Caco-2 (cell line): ENCODE results near the gene LIPC. TPM values are rescaled to one million over a fixed set of nuclear protein-coding genes. Genes with fewer than 3 reads are reported as not detected.

Experiments
- BruUV-seq: library from RNA; stranded (reverse); fragments of 400-500 nt; replicated peaks from 2 replicates; lab custom pipeline; 2021; lab: Mats Ljungman, UMichigan
- CTCF ChIA-PET: fragments of 300-600 bp; sonication (Branson Sonifier 250); formaldehyde crosslinking; loops from one replicate; lab custom pipeline; 2022; ENCODE audit warnings: antibody characterized with exemption; lab: Charles Lee
- POLR2A ChIA-PET: fragments of 300-600 bp; sonication (Branson Sonifier 250); formaldehyde crosslinking; loops from one replicate; lab custom pipeline; 2022; ENCODE audit warnings: antibody characterized with exemption; lab: Charles Lee
- DNase-seq, 2 experiments: peaks; one replicate each; pipeline versions ENCODE4 v3.0.0 to v3.0.0-alpha.2; 2020 to 2022
- H3K27me3 ChIP-seq: replicated peaks from 2 replicates; pipeline ENCODE4 v1.6.0; 2011; ENCODE audit warnings: low read length; ENCODE audit not compliant: control insufficient read depth, insufficient read depth
- H3K36me3 ChIP-seq: 2 replicates; pipeline ENCODE4 v1.5.1; 2011; ENCODE audit warnings: low read length; ENCODE audit not compliant: control insufficient read depth, insufficient read depth
- H3K4me1 ChIP-seq: fragments of 250-450 bp; sonication (Bioruptor Pico); 2 replicates; pipeline ENCODE4 v1.5.1; 2020; ENCODE audit warnings: mild to moderate bottlenecking
- H3K4me3 ChIP-seq: 2 replicates; pipeline ENCODE4 v1.5.1; 2011; ENCODE audit warnings: low read depth, mild to moderate bottlenecking, control low read depth, low read length
- H3K9me3 ChIP-seq: fragments of 250-450 bp; sonication (Bioruptor Pico); 2 replicates; pipeline ENCODE4 v1.5.1; 2020; ENCODE audit warnings: mild to moderate bottlenecking, moderate library complexity
- H3K27ac Mint-ChIP-seq: one replicate; pipeline ENCODE4 v1.8.0; 2022; ENCODE audit warnings: mixed read lengths; ENCODE audit not compliant: unreplicated experiment
- H3K27me3 Mint-ChIP-seq: one replicate; pipeline ENCODE4 v1.8.0; 2022; ENCODE audit warnings: mixed read lengths; ENCODE audit not compliant: insufficient read depth, unreplicated experiment
- H3K36me3 Mint-ChIP-seq: one replicate; pipeline ENCODE4 v1.8.0; 2022; ENCODE audit warnings: mild to moderate bottlenecking, mixed read lengths; ENCODE audit not compliant: insufficient read depth, unreplicated experiment
- H3K4me1 Mint-ChIP-seq: one replicate; pipeline ENCODE4 v1.8.0; 2022; ENCODE audit warnings: low read depth, mixed read lengths; ENCODE audit not compliant: unreplicated experiment
- H3K4me3 Mint-ChIP-seq: one replicate; pipeline ENCODE4 v1.8.0; 2022; ENCODE audit warnings: mild to moderate bottlenecking, moderate library complexity, mixed read lengths; ENCODE audit not compliant: unreplicated experiment
- H3K9me3 Mint-ChIP-seq: one replicate; pipeline ENCODE4 v1.8.0; 2022; ENCODE audit warnings: mixed read lengths; ENCODE audit not compliant: unreplicated experiment
- intact Hi-C: fragments of 100-400 bp; cut with micrococcal nuclease; formaldehyde crosslinking; loops from one replicate; pipeline ENCODE4 v1.10.0; 2022; ENCODE audit not compliant: unreplicated experiment
- total RNA-seq: library from RNA; stranded (reverse); gene quantifications from 2 replicates; pipeline ENCODE4 v1.2.3, GENCODE V29; 2022
- TF ChIP-seq, protein P1 (sequence below), 2 experiments: fragments of 200-600 bp in 1 of 2; IDR thresholded peaks; 1 replicate in 1 of 2; 2 replicates in 1 of 2; pipeline versions ENCODE4 v1.5.1 to v1.8.0; 2011 to 2022; ENCODE audit warnings: antibody characterized with exemption in 1 of 2, control low read depth in 1 of 2, inconsistent platforms in 1 of 2, low read depth in 1 of 2, low read length in 1 of 2, mild to moderate bottlenecking in 1 of 2, moderate library complexity in 1 of 2; ENCODE audit not compliant: insufficient read depth in 1 of 2, severe bottlenecking in 1 of 2, unreplicated experiment in 1 of 2

Gene LIPC
- total RNA-seq, 1 experiment from 2014 or later: 17.6 TPM

DNA sequence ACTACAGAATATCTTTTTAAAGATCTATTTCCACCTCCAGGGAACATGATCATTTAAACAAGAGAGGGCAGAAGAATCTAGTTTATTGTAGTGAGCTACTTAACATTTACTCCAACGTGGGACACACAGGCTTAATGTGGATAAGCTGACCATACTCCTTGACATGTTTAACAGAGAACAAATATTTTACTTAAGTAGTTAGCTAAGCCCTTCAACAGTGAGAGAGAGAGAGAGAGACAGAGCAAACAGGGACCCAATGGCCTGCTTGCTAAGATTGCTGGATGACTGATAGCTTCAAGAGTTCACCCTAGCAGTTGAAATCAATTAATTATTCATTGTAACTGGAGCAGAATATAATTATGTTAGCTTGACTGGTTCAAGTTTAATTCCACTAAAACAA is 159.1 kb downstream of the LIPC start:
- Mint-ChIP-seq H3K9me3 (no peaks in the 10 kb centered on the region), H3K27ac (peak overlapping the region; percentile 85), H3K4me1 (peaks cover 30% of the 10 kb centered on the region), H3K36me3 (peaks cover 7% of the 10 kb centered on the region), H3K4me3 (peak overlapping the region; percentile 51), H3K27me3 (no peaks in the 10 kb centered on the region)
- POLR2A ChIA-PET: interaction anchor here (0.5 to 0.7 kb wide), 3 partner anchors 159 to 203 kb away, joined by 3 to 4 read pairs (median 3); partner anchors contain the start of gene MINDY2
- no TSS peak for BruUV-seq
- H3K9me3 ChIP-seq: no peaks in the 10 kb centered on the region
- H3K36me3 ChIP-seq: no peaks in the 10 kb centered on the region
- DNase-seq: no peak
- intact Hi-C loops: loop anchor here (1.0 to 2.0 kb wide), 2 partner anchors 13 to 56 kb away; no protein-coding TSS in a partner anchor
- TF ChIP-seq, protein P1, sequence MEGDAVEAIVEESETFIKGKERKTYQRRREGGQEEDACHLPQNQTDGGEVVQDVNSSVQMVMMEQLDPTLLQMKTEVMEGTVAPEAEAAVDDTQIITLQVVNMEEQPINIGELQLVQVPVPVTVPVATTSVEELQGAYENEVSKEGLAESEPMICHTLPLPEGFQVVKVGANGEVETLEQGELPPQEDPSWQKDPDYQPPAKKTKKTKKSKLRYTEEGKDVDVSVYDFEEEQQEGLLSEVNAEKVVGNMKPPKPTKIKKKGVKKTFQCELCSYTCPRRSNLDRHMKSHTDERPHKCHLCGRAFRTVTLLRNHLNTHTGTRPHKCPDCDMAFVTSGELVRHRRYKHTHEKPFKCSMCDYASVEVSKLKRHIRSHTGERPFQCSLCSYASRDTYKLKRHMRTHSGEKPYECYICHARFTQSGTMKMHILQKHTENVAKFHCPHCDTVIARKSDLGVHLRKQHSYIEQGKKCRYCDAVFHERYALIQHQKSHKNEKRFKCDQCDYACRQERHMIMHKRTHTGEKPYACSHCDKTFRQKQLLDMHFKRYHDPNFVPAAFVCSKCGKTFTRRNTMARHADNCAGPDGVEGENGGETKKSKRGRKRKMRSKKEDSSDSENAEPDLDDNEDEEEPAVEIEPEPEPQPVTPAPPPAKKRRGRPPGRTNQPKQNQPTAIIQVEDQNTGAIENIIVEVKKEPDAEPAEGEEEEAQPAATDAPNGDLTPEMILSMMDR (IDR thresholded peaks at IDR 0.05; ENCODE audit: insufficient read depth in 1 of 2, low read depth in 1 of 2, low read length in 1 of 2, severe bottlenecking in 1 of 2, unreplicated experiment in 1 of 2): no peak
- H3K4me1 ChIP-seq: peaks cover 56% of the 10 kb centered on the region
- no peaks in the 10 kb centered on the region for H3K27me3 ChIP-seq
- CTCF ChIA-PET: interaction anchor here (0.6 to 2.2 kb wide), 2 partner anchors 14 to 173 kb away, joined by 3 to 4 read pairs; no protein-coding TSS in a partner anchor
- H3K4me3 ChIP-seq: no peak overlapping the region

DNA sequence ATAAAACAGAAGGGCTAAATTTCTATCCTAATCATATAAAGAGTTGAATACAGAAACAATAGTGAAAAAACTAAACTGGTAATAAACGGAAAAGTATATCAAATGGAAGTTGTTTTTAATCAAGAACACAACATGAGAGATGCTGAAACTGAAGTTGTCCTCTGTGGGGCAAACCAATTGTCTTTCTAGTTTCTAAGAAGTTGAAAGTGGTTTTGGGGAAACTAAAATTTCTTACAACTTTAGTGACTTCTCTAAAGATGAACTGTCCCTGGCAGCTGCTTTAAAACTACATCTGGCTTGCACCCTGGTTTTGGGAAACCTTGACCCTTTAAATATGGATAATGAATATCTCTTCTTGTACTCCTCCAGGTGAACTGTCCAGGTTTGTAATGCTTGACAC is 162.1 kb downstream of the LIPC start:
- H3K27me3 ChIP-seq: no peaks in the 10 kb centered on the region
- H3K36me3 ChIP-seq: no peaks in the 10 kb centered on the region; the same call in 1 of the 2 replicates
- Mint-ChIP-seq H3K27me3 (no peaks in the 10 kb centered on the region), H3K27ac (no peak overlapping the region), H3K36me3 (peaks cover 13% of the 10 kb centered on the region), H3K9me3 (no peaks in the 10 kb centered on the region), H3K4me1 (peaks cover 30% of the 10 kb centered on the region), H3K4me3 (no peak overlapping the region)
- no TSS peak for BruUV-seq
- intact Hi-C loops: no loop called here
- H3K9me3 ChIP-seq: no peaks in the 10 kb centered on the region
- no peak overlapping the region for H3K4me3 ChIP-seq
- peaks cover 41% of the 10 kb centered on the region for H3K4me1 ChIP-seq
- ChIA-PET CTCF (no interaction called here), POLR2A (no interaction called here)
- DNase-seq: no peak
- TF ChIP-seq, protein P1 (IDR thresholded peaks at IDR 0.05; ENCODE audit: insufficient read depth in 1 of 2, low read depth in 1 of 2, low read length in 1 of 2, severe bottlenecking in 1 of 2, unreplicated experiment in 1 of 2): no peak

DNA sequence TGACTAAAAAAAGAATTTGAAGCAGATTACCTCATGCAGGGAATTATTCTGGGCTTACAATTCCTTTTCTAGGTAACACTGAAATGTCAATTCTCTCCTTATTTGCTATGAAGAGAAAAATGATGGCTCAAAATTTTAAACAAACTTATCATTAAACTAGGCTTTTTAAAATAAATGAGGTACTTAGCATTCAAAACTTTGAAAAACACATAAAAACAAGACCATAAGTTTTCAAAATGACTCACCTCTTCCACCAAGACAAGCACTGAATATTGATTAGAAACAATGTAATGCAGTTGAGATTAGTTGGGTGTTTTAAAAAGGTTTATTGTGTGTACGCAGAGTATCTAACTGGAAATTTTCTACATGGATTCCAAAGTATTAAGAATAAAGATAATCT is 163.1 kb downstream of the LIPC start:
- TF ChIP-seq, protein P1 (IDR thresholded peaks at IDR 0.05; ENCODE audit: insufficient read depth in 1 of 2, low read depth in 1 of 2, low read length in 1 of 2, severe bottlenecking in 1 of 2, unreplicated experiment in 1 of 2): no peak
- Mint-ChIP-seq H3K4me1 (peaks cover 21% of the 10 kb centered on the region), H3K4me3 (no peak overlapping the region), H3K27ac (no peak overlapping the region), H3K9me3 (no peaks in the 10 kb centered on the region), H3K27me3 (no peaks in the 10 kb centered on the region), H3K36me3 (peaks cover 13% of the 10 kb centered on the region)
- ChIA-PET POLR2A (no interaction called here), CTCF (no interaction called here)
- no peak for DNase-seq
- BruUV-seq: no TSS peak
- Histone ChIP-seq H3K27me3 (no peaks in the 10 kb centered on the region), H3K4me1 (peaks cover 31% of the 10 kb centered on the region), H3K4me3 (no peak overlapping the region), H3K9me3 (no peaks in the 10 kb centered on the region), H3K36me3 (no peaks in the 10 kb centered on the region; the same call in 1 of the 2 replicates)
- intact Hi-C loops: no loop called here
